ENCODE data around the gene ZNF175. TPM values are rescaled to one million over a fixed set of nuclear protein-coding genes. Genes with fewer than 3 reads are reported as not detected.

ZNF175 gene
- polyA plus RNA-seq, 1 of the 3 experiments (the other 2 are of a cell fraction) = 3.1 TPM

DNA sequence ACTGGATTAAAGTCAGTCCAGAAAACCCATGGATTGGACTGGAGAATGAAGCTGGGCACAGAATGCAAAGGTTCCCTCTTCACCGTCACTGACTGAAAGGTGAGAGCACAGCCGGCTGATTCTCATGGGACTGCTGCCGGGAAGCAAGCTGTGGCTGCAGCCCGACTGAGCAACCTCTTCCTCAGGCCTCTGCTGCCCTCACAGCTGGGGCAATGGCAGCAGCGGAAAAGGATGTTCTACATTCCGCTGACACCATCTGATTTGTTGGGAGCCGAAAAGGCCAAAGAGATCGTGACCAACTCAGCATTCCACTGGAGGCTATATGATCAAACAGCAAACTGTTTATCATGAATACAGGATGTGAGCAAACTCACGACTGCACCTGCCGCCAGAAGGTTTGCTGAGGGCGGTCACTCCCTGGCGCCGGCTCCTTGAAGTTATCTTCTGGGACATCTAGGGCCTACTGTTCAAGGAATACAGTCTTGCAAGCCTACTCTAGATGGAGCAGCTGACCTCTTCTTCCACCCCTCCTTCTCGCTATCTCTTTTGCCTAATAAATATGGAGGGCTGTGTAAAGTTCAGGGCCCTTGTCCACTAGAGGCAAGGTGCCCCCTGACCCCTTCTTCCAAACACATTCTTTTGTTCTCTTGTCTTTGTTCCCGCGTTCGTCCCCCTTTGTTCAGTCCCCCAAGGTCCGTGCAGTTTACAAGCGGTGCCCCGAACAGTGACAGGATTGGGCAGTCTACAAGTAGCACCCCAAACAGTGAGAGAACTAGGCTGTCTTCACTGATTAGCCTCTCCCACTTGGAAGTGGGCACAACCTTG is 20.0 kb upstream of the ZNF175 start:
- WGBS (ENCODE audit: low lambda C conversion rate) = 12% methylated on average over 20 of the region's 20 CpGs
- POLR2A ChIA-PET = no interaction called here

More for the DNA sequence above, 20.0 kb upstream of the ZNF175 start:
- Histone ChIP-seq H3K79me2 (ENCODE audit: insufficient read depth) (no peaks in the 10 kb centered on the region), H3K27ac (ENCODE audit: low read depth in 2 of 2, low read length in 1 of 2) (no peak overlapping the region), H3K9me3 (no peaks in the 10 kb centered on the region), H3K4me2 (no peak overlapping the region), H3K27me3 (ENCODE audit: insufficient read depth) (peaks cover 22% of the 10 kb centered on the region; the same call in 1 of the 2 replicates), H3K9me2 (no peaks in the 10 kb centered on the region), H3K4me1 (ENCODE audit: control insufficient read depth in 1 of 2, insufficient read depth in 2 of 2, low read depth in 1 of 2, low read length in 1 of 2) (no peaks in the 10 kb centered on the region), H3K9ac (no peak overlapping the region), H2AFZ (ENCODE audit: low read depth) (no peak overlapping the region), H3F3A (replicated peaks; ENCODE audit: insufficient read depth) (no peaks in the 10 kb centered on the region), H3K4me3 (ENCODE audit: low read depth in 2 of 2, low read length in 1 of 2) (no peak overlapping the region), H4K20me1 (ENCODE audit: insufficient read depth) (no peaks in the 10 kb centered on the region), H3K36me3 (replicated peaks in 1 of 2; ENCODE audit: control insufficient read depth in 1 of 2, insufficient read depth in 2 of 2, low read length in 1 of 2) (no peaks in the 10 kb centered on the region)
- CTCF ChIA-PET = interaction anchor here (1.2 kb wide), 1 partner anchor 227 kb away, joined by 5 read pairs; no protein-coding TSS in a partner anchor
- DNase-seq = no peak
- TF ChIP-seq TAF1 (IDR thresholded peaks at IDR 0.05; ENCODE audit: borderline replicate concordance, low read depth, low read length) (no peak), RCOR1 (IDR thresholded peaks at IDR 0.05; ENCODE audit: low read length) (no peak), NFIC (IDR thresholded peaks at IDR 0.05; ENCODE audit: borderline replicate concordance) (no peak), CTCF (IDR thresholded peaks at IDR 0.05) (no peak), PBX3 (IDR thresholded peaks at IDR 0.05) (no peak), IRF3 (IDR thresholded peaks at IDR 0.05; ENCODE audit: low read depth, low read length) (no peak), CHD2 (IDR thresholded peaks at IDR 0.05; ENCODE audit: low read length, partially characterized antibody) (no peak), EP300 (IDR thresholded peaks at IDR 0.05; ENCODE audit: borderline replicate concordance in 1 of 2, low read depth in 1 of 2, low read length in 1 of 2) (no peak), RAD21 (IDR thresholded peaks at IDR 0.05; ENCODE audit: low read length) (no peak), SMC3 (IDR thresholded peaks at IDR 0.05; ENCODE audit: low read depth, low read length) (no peak), RFX5 (IDR thresholded peaks at IDR 0.05; ENCODE audit: low read length) (no peak), JUND (IDR thresholded peaks at IDR 0.05) (no peak), TEAD4 (IDR thresholded peaks at IDR 0.05; ENCODE audit: borderline replicate concordance, insufficient read depth) (no peak), GABPA (IDR thresholded peaks at IDR 0.05; ENCODE audit: low read depth) (no peak), ZBTB33 (IDR thresholded peaks at IDR 0.05; ENCODE audit: borderline replicate concordance, low read depth) (no peak), EZH2phosphoT487 (IDR thresholded peaks at IDR 0.05; ENCODE audit: borderline replicate concordance, low read depth) (no peak), MAX (IDR thresholded peaks at IDR 0.05; ENCODE audit: low read depth) (no peak), ELF1 (IDR thresholded peaks at IDR 0.05) (no peak), SIN3A (IDR thresholded peaks at IDR 0.05; ENCODE audit: borderline replicate concordance, low read depth, low read length) (no peak)

Measured in SK-N-SH (cell line).